Esophagus muscularis mucosa (tissue), 4 donors: ENCODE data around the gene C1orf174. TPM values are rescaled to one million over a fixed set of nuclear protein-coding genes. Genes with fewer than 3 reads are reported as not detected.

ENCODE experiments used
- DNase-seq: peaks from one replicate; pipeline ENCODE4 v3.0.0-alpha.2; 2017; ENCODE audit errors: extremely low spot score
- H3K27ac ChIP-seq, 4 donors: fragments of 200-600 bp; sonication (generic); replicated peaks in 1 of 4; 1 replicate in 3 of 4; 2 replicates in 1 of 4; pipeline ENCODE4 v1.5.1; 2016 to 2019; ENCODE audit warnings: mild to moderate bottlenecking in 1 of 4
- H3K27me3 ChIP-seq, 4 donors: fragments of 200-600 bp; sonication (generic); one replicate each; pipeline versions ENCODE4 v1.5.1 to v1.6.0; 2016 to 2019
- H3K36me3 ChIP-seq, 4 donors: fragments of 200-600 bp; sonication (generic); one replicate each; pipeline ENCODE4 v1.5.1; 2016 to 2019
- H3K4me1 ChIP-seq, 4 donors: fragments of 200-600 bp; sonication (generic); one replicate each; pipeline ENCODE4 v1.5.1; 2016 to 2019
- H3K4me3 ChIP-seq, 4 donors: fragments of 200-600 bp; sonication (generic); 1 replicate in 2 of 4; 2 replicates in 2 of 4; pipeline ENCODE4 v1.5.1; 2016 to 2019; ENCODE audit warnings: mild to moderate bottlenecking in 4 of 4, moderate library complexity in 1 of 4
- H3K9me3 ChIP-seq, 4 donors: fragments of 200-600 bp; sonication (generic); 1 replicate in 3 of 4; 2 replicates in 1 of 4; pipeline ENCODE4 v1.5.1; 2016 to 2019
- CTCF ChIP-seq, 3 experiments: fragments of 200-600 bp in 2 of 3; fragments of 450-650 bp in 1 of 3; sonication (generic) in 2 of 3; IDR thresholded peaks; one replicate each; pipeline ENCODE4 v1.5.1; 2017 to 2019; ENCODE audit warnings: antibody characterized with exemption in 3 of 3, mild to moderate bottlenecking in 2 of 3, moderate library complexity in 1 of 3
- EP300 ChIP-seq: sonication (generic); formaldehyde crosslinking; IDR thresholded peaks from one replicate; pipeline ENCODE4 v1.6.1; 2017; ENCODE audit warnings: antibody characterized with exemption
- POLR2A ChIP-seq: fragments of 450-650 bp; IDR thresholded peaks from one replicate; pipeline ENCODE4 v1.6.1; 2017; ENCODE audit warnings: antibody characterized with exemption, moderate library complexity, mild to moderate bottlenecking, low read depth
- POLR2AphosphoS5 ChIP-seq, 2 donors: sonication (generic); formaldehyde crosslinking; IDR thresholded peaks; one replicate each; pipeline ENCODE4 v1.6.1; 2017; ENCODE audit warnings: antibody characterized with exemption in 2 of 2
- WGBS: methylation state at CpG from one replicate; pipeline ENCODE4 v1.1.5; 2018; 5-methylcytosine and 5-hydroxymethylcytosine counted together
- intact Hi-C: fragments of 100-400 bp; cut with DNase I; formaldehyde crosslinking; loops from one replicate; pipeline ENCODE4 v1.15.1; 2023
- total RNA-seq, 4 donors: library from RNA; depleted of rRNA; stranded (reverse); fragments of >200 nt; gene quantifications; one replicate each; pipeline versions ENCODE4 v1.1.0 to v1.2.1, GENCODE V29; 2016

The C1orf174 gene
- total RNA-seq, 4 donors from 2014 or later = 25.0 to 35.1 (median 27.6) TPM

GRCh38 chr1:3931007-3931912 lies 31.2 kb upstream of the C1orf174 start:
- DNase-seq = no peak
- intact Hi-C loops = no loop called here
- Histone ChIP-seq H3K4me1 (no peaks in the 10 kb centered on the region), H3K36me3 (no peaks in the 10 kb centered on the region), H3K27ac (no peak overlapping the region), H3K27me3 (peaks cover 0 to 59% (median 0%) of the 10 kb centered on the region in 4 donors), H3K4me3 (no peak overlapping the region), H3K9me3 (peaks cover 0 to 12% (median 0%) of the 10 kb centered on the region in 4 donors)
- 61% methylated on average over 11 of the region's 17 CpGs for WGBS
- TF ChIP-seq EP300 (no peak), POLR2AphosphoS5 (IDR thresholded peaks at IDR 0.05) (no peak), POLR2A (no peak), CTCF (IDR thresholded peaks at IDR 0.05) (no peak)

DNA sequence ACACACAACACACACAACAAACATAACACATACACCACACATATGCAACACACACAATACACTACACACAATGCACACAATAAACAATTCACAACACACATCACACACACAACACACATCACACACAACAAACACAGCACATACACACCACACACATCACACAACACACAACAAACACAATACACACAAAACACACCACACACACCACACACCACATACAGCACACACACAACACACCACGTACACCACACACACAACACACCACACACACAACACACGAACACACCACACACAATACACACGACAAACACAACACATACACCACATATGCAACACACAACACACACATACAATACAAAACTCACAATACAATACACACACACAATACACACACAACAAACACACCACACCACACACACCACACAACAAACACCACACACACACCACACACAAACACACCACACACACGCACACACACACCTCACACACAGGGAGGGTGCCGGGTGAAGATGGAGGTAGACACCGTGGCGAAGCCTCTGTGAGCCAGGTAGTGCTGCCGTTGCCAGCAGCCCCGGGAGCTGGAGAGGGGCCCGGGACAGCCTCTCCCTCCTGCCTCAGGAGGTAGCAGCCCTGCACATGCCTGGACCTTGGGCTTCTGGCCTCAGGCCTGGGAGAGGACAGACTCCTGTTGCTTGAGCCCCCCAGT lies 30.4 kb upstream of the C1orf174 start:
- WGBS = 60% methylated on average over 10 of the region's 10 CpGs
- no peak for TF ChIP-seq EP300
- no peak for TF ChIP-seq POLR2AphosphoS5 (IDR thresholded peaks at IDR 0.05)
- no peak for TF ChIP-seq POLR2A
- no peak for TF ChIP-seq CTCF (IDR thresholded peaks at IDR 0.05)

GRCh38 chr1:3929126-3929525 lies 29.1 kb upstream of the C1orf174 start:
- whole genome bisulfite sequencing = 66% methylated on average over 5 of the region's 5 CpGs
- DNase-seq = no peak
- peaks cover 0 to 68% (median 0%) of the 10 kb centered on the region in 4 donors for H3K27me3 ChIP-seq
- H3K4me3 ChIP-seq = no peak overlapping the region
- H3K4me1 ChIP-seq = no peaks in the 10 kb centered on the region
- no peak overlapping the region for H3K27ac ChIP-seq
- H3K36me3 ChIP-seq = no peaks in the 10 kb centered on the region
- intact Hi-C loops = loop anchor here (10.0 kb wide), 1 partner anchor 1956 kb away; no protein-coding TSS in a partner anchor
- no peaks in the 10 kb centered on the region for H3K9me3 ChIP-seq
- TF ChIP-seq POLR2AphosphoS5 (IDR thresholded peaks at IDR 0.05) (no peak), POLR2A (no peak), EP300 (no peak), CTCF (IDR thresholded peaks at IDR 0.05) (no peak)

More for the DNA sequence above, 30.4 kb upstream of the C1orf174 start:
- H3K27ac ChIP-seq = no peak overlapping the region
- H3K4me1 ChIP-seq = no peaks in the 10 kb centered on the region
- intact Hi-C loops = no loop called here
- no peak overlapping the region for H3K4me3 ChIP-seq
- no peak for DNase-seq
- H3K36me3 ChIP-seq = no peaks in the 10 kb centered on the region
- H3K27me3 ChIP-seq = peaks cover 0 to 62% (median 0%) of the 10 kb centered on the region in 4 donors
- peaks cover 0 to 8% (median 0%) of the 10 kb centered on the region in 4 donors for H3K9me3 ChIP-seq

- Histone ChIP-seq H3K4me3 (no peak overlapping the region), H3K9me3 (no peaks in the 10 kb centered on the region), H3K27ac (no peak overlapping the region), H3K36me3 (no peaks in the 10 kb centered on the region), H3K4me1 (no peaks in the 10 kb centered on the region), H3K27me3 (peaks cover 0 to 69% (median 0%) of the 10 kb centered on the region in 4 donors)
- intact Hi-C loops = loop anchor here (10.0 kb wide), 1 partner anchor 1956 kb away; no protein-coding TSS in a partner anchor
- no peak for DNase-seq
- 52% methylated on average over 3 of the region's 11 CpGs for WGBS
- TF ChIP-seq CTCF (IDR thresholded peaks at IDR 0.05) = no peak
- TF ChIP-seq POLR2AphosphoS5 (IDR thresholded peaks at IDR 0.05) = no peak
- no peak for TF ChIP-seq POLR2A
- no peak for TF ChIP-seq EP300
Measured at GRCh38 chr1:3928586-3928985, 28.5 kb upstream of the C1orf174 start.
